HG03432 (cell line): ENCODE data around the gene IGSF11.
A peak's percentile ranks its signal among the peaks of the same experiment; 100 is the strongest.
"Not testable (repeated sequence)": the region's sequence is repeated elsewhere in the genome, so short reads cannot be mapped to it uniquely, and the experiment has no call there.

Experiments used
- ATAC-seq: cut with Tn5 transposase; IDR thresholded peaks from one replicate; pipeline ENCODE4 v1.9.1; 2021; ENCODE audit warnings: mild to moderate bottlenecking, moderate library complexity; ENCODE audit not compliant: unreplicated experiment

IGSF11 gene

GRCh38 chr3:119034256-119035013 lies at the start of gene IGSF11:
Gene IGSF11, minus strand, starts transcription at chr3:119034846. Its CDS starts 264 bp downstream, at chr3:119034582.
- ATAC-seq, result peak; percentile 99

- no peak for ATAC-seq
Observed at GRCh38 chr3:119080364-119080763, 45.7 kb upstream of the IGSF11 start.

GRCh38 chr3:119073258-119074001 lies 38.8 kb upstream of the IGSF11 start:
- no peak for ATAC-seq

- not testable (repeated sequence) for ATAC-seq
Observed at GRCh38 chr3:119072451-119072850, 37.8 kb upstream of the IGSF11 start.

GRCh38 chr3:119069725-119070124 lies 35.1 kb upstream of the IGSF11 start:
- ATAC-seq, result no peak

- ATAC-seq, result no peak
Observed at GRCh38 chr3:119063471-119063870, 28.8 kb upstream of the IGSF11 start.

GRCh38 chr3:119062892-119063291 lies 28.2 kb upstream of the IGSF11 start:
- no peak for ATAC-seq

- ATAC-seq, result no peak
Observed at GRCh38 chr3:119044593-119044992, 9.9 kb upstream of the IGSF11 start.

GRCh38 chr3:119042162-119042561 lies 7.5 kb upstream of the IGSF11 start:
- ATAC-seq, result no peak

GRCh38 chr3:119035014-119035346 lies 334 bp upstream of the IGSF11 start:
- ATAC-seq, result no peak

- ATAC-seq, result no peak
Observed at GRCh38 chr3:119033393-119034255, 1.0 kb downstream of the IGSF11 start.

GRCh38 chr3:119025171-119025795 lies 9.4 kb downstream of the IGSF11 start:
- ATAC-seq, result no peak

GRCh38 chr3:119019767-119020518 lies 14.7 kb downstream of the IGSF11 start:
- no peak for ATAC-seq

GRCh38 chr3:119018690-119019463 lies 15.8 kb downstream of the IGSF11 start:
- ATAC-seq, result no peak

- ATAC-seq, result no peak
Observed at GRCh38 chr3:119015942-119016341, 18.7 kb downstream of the IGSF11 start.

GRCh38 chr3:119013951-119014350 lies 20.7 kb downstream of the IGSF11 start:
- no peak for ATAC-seq

- ATAC-seq, result no peak
Observed at GRCh38 chr3:119011528-119011927, 23.1 kb downstream of the IGSF11 start.

- no peak for ATAC-seq
Observed at GRCh38 chr3:118997190-118997589, 37.5 kb downstream of the IGSF11 start.

GRCh38 chr3:118991775-118992174 lies 42.9 kb downstream of the IGSF11 start:
- ATAC-seq, result no peak
